ENCODE results near the gene C22orf23. TPM values are rescaled to one million over a fixed set of nuclear protein-coding genes. Genes with fewer than 3 reads are reported as not detected.
A peak's percentile ranks its signal among the peaks of the same experiment; 100 is the strongest.

Gene C22orf23
- total RNA-seq = under 1 TPM; 0.40 to 0.41 TPM

- Mint-ChIP-seq H3K9me3 (no peaks in the 10 kb centered on the region), H3K27ac (peak within 1 kb of the TSS; percentile 89), H3K36me3 (peaks cover 10% of the 10 kb centered on the region), H3K4me3 (peak within 1 kb of the TSS; percentile 93), H3K4me1 (peaks cover 26% of the 10 kb centered on the region), H3K27me3 (peaks cover 16% of the 10 kb centered on the region)
- peak; percentile 94 for DNase-seq
Measured at GRCh38 chr22:37953437-37954179, at the start of gene C22orf23, which contains the start of gene POLR2F. C22orf23 (minus strand) TSS chr22:37953601; CDS start chr22:37953149, 452 bp downstream. POLR2F (plus strand) TSS chr22:37953699; CDS start chr22:37953788, 89 bp downstream.

- Mint-ChIP-seq H3K27me3 (no peaks in the 10 kb centered on the region), H3K36me3 (no peaks in the 10 kb centered on the region), H3K4me3 (no peak overlapping the region), H3K4me1 (peaks cover 4% of the 10 kb centered on the region), H3K27ac (no peak overlapping the region), H3K9me3 (no peaks in the 10 kb centered on the region)
- DNase-seq = no peak
Measured at GRCh38 chr22:37999640-38000272, 46.4 kb upstream of the C22orf23 start.

- Mint-ChIP-seq H3K27me3 (no peaks in the 10 kb centered on the region), H3K4me1 (peaks cover 4% of the 10 kb centered on the region), H3K27ac (no peak overlapping the region), H3K36me3 (no peaks in the 10 kb centered on the region), H3K4me3 (no peak overlapping the region), H3K9me3 (no peaks in the 10 kb centered on the region)
- DNase-seq = no peak
Measured at GRCh38 chr22:37999236-37999635, 45.8 kb upstream of the C22orf23 start.

GRCh38 chr22:37998543-37998942 lies 45.1 kb upstream of the C22orf23 start:
- no peaks in the 10 kb centered on the region for H3K36me3 Mint-ChIP-seq
- peaks cover 6% of the 10 kb centered on the region for H3K4me1 Mint-ChIP-seq
- H3K27ac Mint-ChIP-seq = no peak overlapping the region
- H3K27me3 Mint-ChIP-seq = no peaks in the 10 kb centered on the region
- no peak for DNase-seq
- no peak overlapping the region for H3K4me3 Mint-ChIP-seq
- H3K9me3 Mint-ChIP-seq = no peaks in the 10 kb centered on the region

GRCh38 chr22:37996515-37997246 lies 43.3 kb upstream of the C22orf23 start:
- Mint-ChIP-seq H3K4me1 (peaks cover 6% of the 10 kb centered on the region), H3K4me3 (no peak overlapping the region), H3K9me3 (no peaks in the 10 kb centered on the region), H3K36me3 (no peaks in the 10 kb centered on the region), H3K27ac (no peak overlapping the region), H3K27me3 (no peaks in the 10 kb centered on the region)
- no peak for DNase-seq

- no peak overlapping the region for H3K4me3 Mint-ChIP-seq
- DNase-seq = no peak
- no peaks in the 10 kb centered on the region for H3K9me3 Mint-ChIP-seq
- H3K27ac Mint-ChIP-seq = no peak overlapping the region
- H3K36me3 Mint-ChIP-seq = no peaks in the 10 kb centered on the region
- no peaks in the 10 kb centered on the region for H3K27me3 Mint-ChIP-seq
- peaks cover 6% of the 10 kb centered on the region for H3K4me1 Mint-ChIP-seq
Measured at GRCh38 chr22:37996079-37996478, 42.7 kb upstream of the C22orf23 start.

GRCh38 chr22:37995460-37995859 lies 42.1 kb upstream of the C22orf23 start:
- Mint-ChIP-seq H3K4me3 (no peak overlapping the region), H3K27ac (no peak overlapping the region), H3K36me3 (no peaks in the 10 kb centered on the region), H3K9me3 (no peaks in the 10 kb centered on the region), H3K27me3 (no peaks in the 10 kb centered on the region), H3K4me1 (peaks cover 6% of the 10 kb centered on the region)
- DNase-seq = no peak

GRCh38 chr22:37994982-37995381 lies 41.6 kb upstream of the C22orf23 start:
- Mint-ChIP-seq H3K4me3 (no peak overlapping the region), H3K4me1 (peaks cover 6% of the 10 kb centered on the region), H3K27me3 (no peaks in the 10 kb centered on the region), H3K36me3 (no peaks in the 10 kb centered on the region), H3K27ac (no peak overlapping the region), H3K9me3 (no peaks in the 10 kb centered on the region)
- no peak for DNase-seq

GRCh38 chr22:37994049-37994448 lies 40.6 kb upstream of the C22orf23 start:
- no peaks in the 10 kb centered on the region for H3K27me3 Mint-ChIP-seq
- H3K4me1 Mint-ChIP-seq = peaks cover 6% of the 10 kb centered on the region
- no peaks in the 10 kb centered on the region for H3K36me3 Mint-ChIP-seq
- no peak overlapping the region for H3K27ac Mint-ChIP-seq
- DNase-seq = no peak
- H3K9me3 Mint-ChIP-seq = no peaks in the 10 kb centered on the region
- no peak overlapping the region for H3K4me3 Mint-ChIP-seq

GRCh38 chr22:37991731-37992442 lies 38.5 kb upstream of the C22orf23 start:
- H3K4me1 Mint-ChIP-seq = peaks cover 6% of the 10 kb centered on the region
- H3K9me3 Mint-ChIP-seq = no peaks in the 10 kb centered on the region
- no peak for DNase-seq
- H3K36me3 Mint-ChIP-seq = no peaks in the 10 kb centered on the region
- H3K4me3 Mint-ChIP-seq = no peak overlapping the region
- no peaks in the 10 kb centered on the region for H3K27me3 Mint-ChIP-seq
- no peak overlapping the region for H3K27ac Mint-ChIP-seq

- no peak overlapping the region for H3K4me3 Mint-ChIP-seq
- H3K36me3 Mint-ChIP-seq = no peaks in the 10 kb centered on the region
- H3K27ac Mint-ChIP-seq = no peak overlapping the region
- H3K4me1 Mint-ChIP-seq = peaks cover 2% of the 10 kb centered on the region
- no peaks in the 10 kb centered on the region for H3K27me3 Mint-ChIP-seq
- DNase-seq = no peak
- H3K9me3 Mint-ChIP-seq = no peaks in the 10 kb centered on the region
Measured at GRCh38 chr22:37990862-37991261, 37.5 kb upstream of the C22orf23 start.

GRCh38 chr22:37990301-37990700 lies 36.9 kb upstream of the C22orf23 start:
- Mint-ChIP-seq H3K4me3 (no peak overlapping the region), H3K27me3 (no peaks in the 10 kb centered on the region), H3K27ac (no peak overlapping the region), H3K36me3 (no peaks in the 10 kb centered on the region), H3K9me3 (no peaks in the 10 kb centered on the region), H3K4me1 (peaks cover 2% of the 10 kb centered on the region)
- DNase-seq = no peak

- no peaks in the 10 kb centered on the region for H3K27me3 Mint-ChIP-seq
- peaks cover 2% of the 10 kb centered on the region for H3K4me1 Mint-ChIP-seq
- no peak for DNase-seq
- no peak overlapping the region for H3K4me3 Mint-ChIP-seq
- no peaks in the 10 kb centered on the region for H3K9me3 Mint-ChIP-seq
- no peaks in the 10 kb centered on the region for H3K36me3 Mint-ChIP-seq
- no peak overlapping the region for H3K27ac Mint-ChIP-seq
Measured at GRCh38 chr22:37989146-37990045, 36.0 kb upstream of the C22orf23 start.

GRCh38 chr22:37986371-37986770 lies 33.0 kb upstream of the C22orf23 start:
- H3K4me1 Mint-ChIP-seq = no peaks in the 10 kb centered on the region
- H3K27me3 Mint-ChIP-seq = no peaks in the 10 kb centered on the region
- H3K9me3 Mint-ChIP-seq = no peaks in the 10 kb centered on the region
- no peak for DNase-seq
- no peak overlapping the region for H3K27ac Mint-ChIP-seq
- H3K36me3 Mint-ChIP-seq = no peaks in the 10 kb centered on the region
- no peak overlapping the region for H3K4me3 Mint-ChIP-seq

All from activated naive CD8-positive, alpha-beta T cell treated with anti-CD3 and anti-CD28 coated beads for 36 hours (primary cell).